HCT116 (cell line): ENCODE results near the gene NR5A2. TPM values are rescaled to one million over a fixed set of nuclear protein-coding genes. Genes with fewer than 3 reads are reported as not detected.

ENCODE experiments used
- ATAC-seq: fragments of 200-7000 bp; cut with Tn5 transposase; 2 replicates; pipeline ENCODE4 v1.9.1; 2020; ENCODE audit warnings: mild to moderate bottlenecking, moderate library complexity
- BruUV-seq: library from RNA; stranded (reverse); fragments of 400-500 nt; replicated peaks from 2 replicates; lab custom pipeline; 2021; lab: Mats Ljungman, UMichigan
- CTCF ChIA-PET: fragments of 300-600 bp; sonication (Branson Sonifier 250); formaldehyde crosslinking; loops from one replicate; lab custom pipeline; 2021; ENCODE audit warnings: antibody characterized with exemption; lab: Charles Lee
- POLR2A ChIA-PET: fragments of 300-600, 350-600 bp; sonication (Branson Sonifier 250); formaldehyde crosslinking; loops from one replicate; lab custom pipeline; 2021; ENCODE audit warnings: antibody characterized with exemption; lab: Charles Lee
- RAD21 ChIA-PET, 2 experiments: fragments of 300-600 bp; sonication (Branson Sonifier 250); formaldehyde crosslinking; loops; one replicate each; lab custom pipeline; 2023; ENCODE audit warnings: low total read pairs in 2 of 2; ENCODE audit not compliant: uncharacterized antibody in 2 of 2, unreplicated experiment in 2 of 2, low non-redundant PET in 1 of 2; lab: Charles Lee
- DNase-seq: peaks from one replicate; pipeline ENCODE4 v3.0.0-alpha.2; 2010; ENCODE audit warnings: low read depth, low spot score
- H2AFZ ChIP-seq: fragments of 200-600 bp; shearing (Covaris generic), sonication (generic); 2 replicates; pipeline ENCODE4 v1.6.1; 2017; ENCODE audit warnings: low read depth, mixed run types, mixed read lengths, antibody characterized with exemption, low read length; ENCODE audit not compliant: poor library complexity, severe bottlenecking
- H3K27ac ChIP-seq: 2 replicates; pipeline ENCODE4 v1.5.1; 2012; ENCODE audit warnings: low read depth, low read length
- H3K27me3 ChIP-seq: fragments of 200-600 bp; sonication (generic); 2 replicates; pipeline ENCODE4 v1.6.1; 2016; ENCODE audit warnings: mixed run types, low read length, mixed read lengths; ENCODE audit not compliant: insufficient read depth
- H3K36me3 ChIP-seq, 2 experiments: fragments of 200-500 bp in 1 of 2; fragments of 200-600 bp in 1 of 2; sonication (Bioruptor generic) in 1 of 2; sonication (generic) in 1 of 2; 2 replicates each; pipeline versions ENCODE4 v1.5.1 to v1.6.1; 2014 to 2016; ENCODE audit warnings: low read length in 2 of 2, inconsistent platforms in 1 of 2, mixed read lengths in 1 of 2, mixed run types in 1 of 2; ENCODE audit not compliant: insufficient read depth in 2 of 2, control insufficient read depth in 1 of 2
- H3K4me1 ChIP-seq, 2 experiments: fragments of 200-600 bp in 1 of 2; sonication (generic) in 1 of 2; 2 replicates each; pipeline versions ENCODE4 v1.5.1 to v1.6.1; 2012 to 2017; ENCODE audit warnings: low read length in 2 of 2, inconsistent platforms in 1 of 2, mild to moderate bottlenecking in 1 of 2, mixed read lengths in 1 of 2, mixed run types in 1 of 2, moderate library complexity in 1 of 2; ENCODE audit not compliant: insufficient read depth in 2 of 2, control insufficient read depth in 1 of 2
- H3K4me2 ChIP-seq: fragments of 200-600 bp; sonication (generic); 2 replicates; pipeline ENCODE4 v1.6.1; 2017; ENCODE audit warnings: mixed run types, low read length, mixed read lengths
- H3K4me3 ChIP-seq, 2 experiments: fragments of 200-600 bp in 1 of 2; sonication (generic) in 1 of 2; replicated peaks in 1 of 2; 2 replicates each; pipeline ENCODE4 v1.5.1; 2011 to 2016; ENCODE audit warnings: low read length in 2 of 2, control low read depth in 1 of 2, low read depth in 1 of 2, mild to moderate bottlenecking in 1 of 2, mixed read lengths in 1 of 2, mixed run types in 1 of 2
- H3K79me2 ChIP-seq: fragments of 200-600 bp; sonication (generic); 2 replicates; pipeline ENCODE4 v1.6.1; 2017; ENCODE audit warnings: mild to moderate bottlenecking, mixed run types, low read length, moderate library complexity, mixed read lengths; ENCODE audit not compliant: insufficient read depth
- H3K9ac ChIP-seq: fragments of 200-600 bp; sonication (generic); 2 replicates; pipeline ENCODE4 v1.6.1; 2016; ENCODE audit warnings: low read length, mixed read lengths
- H3K9me2 ChIP-seq: fragments of 200-600 bp; sonication (generic), shearing (Covaris generic); 2 replicates; pipeline ENCODE4 v1.6.1; 2017; ENCODE audit warnings: mixed run types, mild to moderate bottlenecking, moderate library complexity; ENCODE audit not compliant: insufficient read depth
- H3K9me3 ChIP-seq, 2 experiments: fragments of 200-500 bp in 1 of 2; fragments of 200-600 bp in 1 of 2; sonication (Bioruptor generic) in 1 of 2; sonication (generic) in 1 of 2; 2 replicates each; pipeline ENCODE4 v1.6.1; 2014 to 2017; ENCODE audit warnings: low read length in 2 of 2, mixed read lengths in 2 of 2, inconsistent platforms in 1 of 2, low read depth in 1 of 2, mild to moderate bottlenecking in 1 of 2, mixed run types in 1 of 2, moderate library complexity in 1 of 2; ENCODE audit not compliant: control insufficient read depth in 1 of 2, insufficient read depth in 1 of 2
- H4K20me1 ChIP-seq: fragments of 200-600 bp; sonication (generic), shearing (Covaris generic); 2 replicates; pipeline ENCODE4 v1.6.1; 2017; ENCODE audit warnings: mixed run types, mild to moderate bottlenecking, moderate library complexity; ENCODE audit not compliant: insufficient read depth
- CBX3 ChIP-seq: IDR thresholded peaks from 2 replicates; pipeline ENCODE4 v1.6.1; 2012; ENCODE audit warnings: low read depth
- CEBPB ChIP-seq: IDR thresholded peaks from 2 replicates; pipeline ENCODE4 v1.6.1; 2012; ENCODE audit warnings: low read depth
- CTCF ChIP-seq, 3 experiments: fragments of 200-600 bp in 1 of 3; sonication (generic) in 1 of 3; IDR thresholded peaks in 2 of 3; conservative IDR thresholded peaks in 1 of 3; 2 replicates each; pipeline ENCODE4 v1.5.1; 2012 to 2017; ENCODE audit warnings: low read depth in 2 of 3, low read length in 2 of 3, antibody characterized with exemption in 1 of 3, borderline replicate concordance in 1 of 3, control low read depth in 1 of 3, mild to moderate bottlenecking in 1 of 3, mixed read lengths in 1 of 3, mixed run types in 1 of 3, moderate library complexity in 1 of 3; ENCODE audit not compliant: insufficient read depth in 1 of 3
- EZH2phosphoT487 ChIP-seq: fragments of 200-600 bp; IDR thresholded peaks from 2 replicates; pipeline ENCODE4 v1.6.1; 2018; ENCODE audit warnings: antibody characterized with exemption, borderline replicate concordance
- MAX ChIP-seq: IDR thresholded peaks from 2 replicates; pipeline ENCODE4 v1.6.1; 2012
- POLR2AphosphoS5 ChIP-seq: IDR thresholded peaks from 2 replicates; pipeline ENCODE4 v1.6.1; 2011; ENCODE audit warnings: mild to moderate bottlenecking, low read depth, low read length, moderate library complexity
- RAD21 ChIP-seq: IDR thresholded peaks from 2 replicates; pipeline ENCODE4 v1.6.1; 2012; ENCODE audit warnings: low read depth, mild to moderate bottlenecking
- SIN3A ChIP-seq: IDR thresholded peaks from 2 replicates; pipeline ENCODE4 v1.6.1; 2012; ENCODE audit warnings: low read depth
- SP1 ChIP-seq: IDR thresholded peaks from 2 replicates; pipeline ENCODE4 v1.6.1; 2012; ENCODE audit warnings: low read depth
- SRF ChIP-seq: IDR thresholded peaks from 2 replicates; pipeline ENCODE4 v1.6.1; 2012; ENCODE audit warnings: low read depth
- TCF7L2 ChIP-seq: IDR thresholded peaks from 2 replicates; pipeline ENCODE4 v1.7.0; 2011; ENCODE audit warnings: borderline replicate concordance, inconsistent platforms; ENCODE audit not compliant: insufficient read depth, insufficient read length; ENCODE audit errors: extremely low read depth
- YY1 ChIP-seq: IDR thresholded peaks from 2 replicates; pipeline ENCODE4 v1.6.1; 2011; ENCODE audit warnings: low read length, low read depth, moderate library complexity, mild to moderate bottlenecking; ENCODE audit not compliant: insufficient replicate concordance; ENCODE audit errors: extremely low read depth
- ZBTB33 ChIP-seq: IDR thresholded peaks from 2 replicates; pipeline ENCODE4 v1.6.1; 2011; ENCODE audit warnings: mild to moderate bottlenecking, low read length, moderate library complexity; ENCODE audit not compliant: insufficient replicate concordance; ENCODE audit errors: extremely low read depth
- ZFX ChIP-seq: fragments of 450-650 bp; IDR thresholded peaks from 2 replicates; pipeline ENCODE4 v1.6.1; 2017
- ZNF274 ChIP-seq: fragments of 200-500 bp; sonication (Bioruptor generic); IDR thresholded peaks from 2 replicates; pipeline ENCODE4 v1.6.1; 2014; ENCODE audit warnings: mild to moderate bottlenecking, low read depth, low read length, inconsistent platforms
- intact Hi-C: fragments of 100-400 bp; cut with micrococcal nuclease; formaldehyde crosslinking; loops from 2 replicates; pipeline ENCODE4 v1.10.0; 2022
- total RNA-seq: library from RNA; stranded (reverse); gene quantifications from one replicate; pipeline ENCODE4 v1.2.1, GENCODE V29; 2021; ENCODE audit not compliant: unreplicated experiment

The NR5A2 gene
- total RNA-seq, 1 experiment from 2014 or later: 0.91 TPM

GRCh38 chr1:199995096-199995685 is 32.3 kb upstream of the NR5A2 start:
- Histone ChIP-seq H3K9me2 (no peaks in the 10 kb centered on the region), H3K4me2 (no peak overlapping the region), H3K27ac (no peak overlapping the region), H3K36me3 (no peaks in the 10 kb centered on the region), H4K20me1 (no peaks in the 10 kb centered on the region), H2AFZ (no peak overlapping the region), H3K79me2 (no peaks in the 10 kb centered on the region), H3K9ac (no peak overlapping the region), H3K4me1 (no peaks in the 10 kb centered on the region), H3K9me3 (no peaks in the 10 kb centered on the region), H3K4me3 (no peak overlapping the region), H3K27me3 (no peaks in the 10 kb centered on the region)
- ChIA-PET CTCF (no interaction called here), POLR2A (interaction anchor here (1.2 kb wide), 1 partner anchor 23 kb away, joined by 4 read pairs; no protein-coding TSS in a partner anchor), RAD21 (no interaction called here)
- TF ChIP-seq MAX (no peak), CBX3 (no peak), YY1 (no peak), EZH2phosphoT487 (no peak), SRF (no peak), CTCF (IDR thresholded peaks at IDR 0.05 in 2 of 3, conservative IDR thresholded peaks at IDR 0.05 in 1 of 3; ENCODE audit: borderline replicate concordance in 1 of 3, insufficient read depth in 1 of 3, low read depth in 2 of 3, low read length in 2 of 3) (no peak), CEBPB (no peak), POLR2AphosphoS5 (no peak)
- DNase-seq (no peak), ATAC-seq (no peak)
- no TSS peak for BruUV-seq
- intact Hi-C loops: no loop called here

- H4K20me1 ChIP-seq: no peaks in the 10 kb centered on the region
- H3K9me3 ChIP-seq: no peaks in the 10 kb centered on the region
- ChIA-PET CTCF (no interaction called here), RAD21 (no interaction called here), POLR2A (no interaction called here)
- H3K4me2 ChIP-seq: no peak overlapping the region
- DNase-seq: no peak
- H3K9ac ChIP-seq: no peak overlapping the region
- BruUV-seq: no TSS peak
- H3K27ac ChIP-seq: no peak overlapping the region
- intact Hi-C loops: no loop called here
- no peaks in the 10 kb centered on the region for H3K9me2 ChIP-seq
- no peaks in the 10 kb centered on the region for H3K4me1 ChIP-seq
- no peaks in the 10 kb centered on the region for H3K36me3 ChIP-seq
- H3K4me3 ChIP-seq: no peak overlapping the region
- no peaks in the 10 kb centered on the region for H3K27me3 ChIP-seq
- no peak overlapping the region for H2AFZ ChIP-seq
- H3K79me2 ChIP-seq: no peaks in the 10 kb centered on the region
- ATAC-seq: no peak
- TF ChIP-seq YY1 (no peak), SIN3A (no peak), ZNF274 (no peak), SP1 (no peak), RAD21 (no peak), CBX3 (no peak), TCF7L2 (no peak), ZBTB33 (no peak), ZFX (no peak)
These were observed 22.3 kb upstream of the NR5A2 start for GRCh38 chr1:200005165-200005564.
